Neutrophil (primary cell): Measurements from ENCODE around the gene STAB2.

ENCODE experiments used
- H3K27ac ChIP-seq: fragments of 200-600 bp; sonication (generic); 2 replicates; pipeline ENCODE4 v1.5.1; 2016; ENCODE audit warnings: mild to moderate bottlenecking, moderate library complexity
- H3K27me3 ChIP-seq: fragments of 200-600 bp; sonication (generic); 2 replicates; pipeline ENCODE4 v1.6.0; 2016; ENCODE audit warnings: mild to moderate bottlenecking
- H3K36me3 ChIP-seq: fragments of 200-600 bp; sonication (generic); 2 replicates; pipeline ENCODE4 v1.5.1; 2017
- H3K4me1 ChIP-seq, 2 experiments: fragments of 200-600 bp in 1 of 2; sonication (generic) in 1 of 2; 1 replicate in 1 of 2; 2 replicates in 1 of 2; pipeline versions ENCODE4 v1.5.1 to v1.6.1; 2013 to 2016; ENCODE audit warnings: low read depth in 1 of 2, low read length in 1 of 2, mild to moderate bottlenecking in 1 of 2, moderate library complexity in 1 of 2; ENCODE audit not compliant: control insufficient read depth in 1 of 2, insufficient read depth in 1 of 2
- H3K4me3 ChIP-seq, 2 experiments: fragments of 200-600 bp in 1 of 2; sonication (generic) in 1 of 2; 1 replicate in 1 of 2; 2 replicates in 1 of 2; pipeline ENCODE4 v1.5.1; 2013 to 2016; ENCODE audit warnings: low read depth in 1 of 2, low read length in 1 of 2, mild to moderate bottlenecking in 1 of 2, moderate library complexity in 1 of 2
- H3K9me3 ChIP-seq: fragments of 200-600 bp; sonication (generic); 2 replicates; pipeline ENCODE4 v1.5.1; 2016
- CTCF ChIP-seq: fragments of 200-600 bp; sonication (generic); IDR thresholded peaks from 2 replicates; pipeline ENCODE4 v1.5.1; 2016; ENCODE audit warnings: antibody characterized with exemption

Gene STAB2

DNA sequence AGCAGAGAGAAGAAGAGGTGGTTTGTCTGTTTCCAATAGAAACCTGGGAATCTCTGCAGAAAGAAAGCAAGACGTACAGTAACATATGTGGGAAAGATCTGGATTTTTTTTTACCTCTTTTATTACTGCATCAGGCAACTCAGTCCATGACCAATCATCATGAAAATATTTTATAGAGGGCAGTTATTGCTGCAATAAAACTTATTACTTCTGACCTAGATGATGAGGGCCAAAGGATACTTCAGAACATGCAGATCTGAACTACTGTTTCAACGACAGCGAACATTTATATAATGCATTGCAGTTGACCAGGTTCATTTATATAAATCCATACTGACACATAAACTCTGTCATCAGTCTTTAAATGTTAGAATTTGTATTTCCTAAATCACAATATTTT, 67.7 kb downstream of the STAB2 start:
- Histone ChIP-seq H3K9me3 (no peaks in the 10 kb centered on the region), H3K36me3 (no peaks in the 10 kb centered on the region), H3K4me3 (no peak overlapping the region), H3K27ac (no peak overlapping the region), H3K4me1 (no peaks in the 10 kb centered on the region), H3K27me3 (peaks cover 42% of the 10 kb centered on the region)
- TF ChIP-seq CTCF = no peak

DNA sequence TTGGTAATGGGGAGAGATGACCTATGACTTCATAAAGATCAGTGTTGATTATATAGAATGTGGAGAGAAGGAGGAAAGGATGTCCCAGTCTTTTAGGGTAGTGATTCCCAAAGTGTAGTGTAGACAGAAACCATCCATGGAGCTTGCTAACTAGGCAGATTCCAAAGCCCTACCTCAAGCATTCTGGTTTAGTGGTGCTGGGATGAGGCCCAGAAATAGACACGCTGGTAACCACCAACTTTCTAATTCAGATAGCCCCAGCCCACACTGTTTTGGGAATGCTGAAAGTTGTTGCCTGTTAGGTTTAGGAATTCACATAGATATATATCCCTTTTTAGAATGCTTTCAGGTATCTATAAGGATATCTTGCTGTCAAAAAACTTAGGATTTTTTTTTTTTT, 69.2 kb downstream of the STAB2 start:
- Histone ChIP-seq H3K4me3 (no peak overlapping the region), H3K9me3 (no peaks in the 10 kb centered on the region), H3K27ac (no peak overlapping the region), H3K36me3 (no peaks in the 10 kb centered on the region), H3K27me3 (peaks cover 57% of the 10 kb centered on the region), H3K4me1 (no peaks in the 10 kb centered on the region)
- no peak for TF ChIP-seq CTCF

DNA sequence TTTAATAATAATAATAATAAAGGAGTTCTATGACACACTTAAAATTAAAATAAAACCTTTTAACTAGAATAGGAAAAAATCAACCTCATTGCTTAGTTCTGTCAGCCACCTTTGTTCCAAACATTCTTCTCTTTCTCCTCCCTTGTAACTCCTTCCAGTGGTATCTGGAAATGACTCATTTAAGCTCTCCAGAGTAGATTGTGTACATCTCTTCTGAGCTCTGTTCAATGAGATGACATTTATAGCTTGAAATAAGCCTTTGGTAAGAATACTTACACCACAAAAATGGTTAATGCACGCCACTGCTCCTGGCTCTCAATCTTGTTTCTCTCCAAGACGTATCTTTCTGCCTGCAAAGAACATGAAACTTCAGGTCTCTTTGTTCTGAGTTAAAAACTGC, 70.3 kb downstream of the STAB2 start:
- no peak for TF ChIP-seq CTCF
- Histone ChIP-seq H3K27ac (no peak overlapping the region), H3K4me3 (no peak overlapping the region)

GRCh38 chr12:103664626-103665025, 77.6 kb downstream of the STAB2 start:
- peaks cover 7 to 14% of the 10 kb centered on the region in 2 experiments for H3K4me1 ChIP-seq
- H3K4me3 ChIP-seq = no peak overlapping the region
- peaks cover 62% of the 10 kb centered on the region for H3K27me3 ChIP-seq
- no peaks in the 10 kb centered on the region for H3K36me3 ChIP-seq
- H3K9me3 ChIP-seq = no peaks in the 10 kb centered on the region
- TF ChIP-seq CTCF = no peak
- no peak overlapping the region for H3K27ac ChIP-seq

More for the DNA sequence above, 70.3 kb downstream of the STAB2 start:
- H3K4me1 ChIP-seq = no peaks in the 10 kb centered on the region
- no peaks in the 10 kb centered on the region for H3K36me3 ChIP-seq
- H3K9me3 ChIP-seq = no peaks in the 10 kb centered on the region
- H3K27me3 ChIP-seq = peaks cover 65% of the 10 kb centered on the region

DNA sequence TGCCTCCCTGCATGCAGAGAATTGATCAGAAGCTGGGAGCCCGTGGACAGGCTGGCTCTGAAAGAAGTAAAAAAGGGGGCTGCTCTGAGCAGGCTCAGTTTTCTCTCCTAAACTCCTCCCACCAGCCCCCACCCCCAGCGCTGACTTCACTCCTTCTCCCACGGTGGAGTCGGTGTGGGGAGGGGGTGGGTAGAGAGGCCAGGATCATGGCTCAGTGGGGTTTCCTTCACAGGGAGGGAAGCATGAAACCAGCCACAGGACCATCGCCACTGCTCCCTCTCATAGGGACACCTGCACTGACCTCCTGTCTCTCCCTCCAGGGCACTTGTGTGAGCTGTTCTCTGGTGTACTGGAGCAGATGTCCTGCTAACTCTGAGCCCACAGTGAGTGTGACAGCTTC, 78.9 kb downstream of the STAB2 start:
- no peak for TF ChIP-seq CTCF
- Histone ChIP-seq H3K27ac (no peak overlapping the region), H3K4me1 (peaks cover 18 to 26% of the 10 kb centered on the region in 2 experiments), H3K36me3 (no peaks in the 10 kb centered on the region), H3K9me3 (no peaks in the 10 kb centered on the region), H3K4me3 (no peak overlapping the region), H3K27me3 (peaks cover 48% of the 10 kb centered on the region)

DNA sequence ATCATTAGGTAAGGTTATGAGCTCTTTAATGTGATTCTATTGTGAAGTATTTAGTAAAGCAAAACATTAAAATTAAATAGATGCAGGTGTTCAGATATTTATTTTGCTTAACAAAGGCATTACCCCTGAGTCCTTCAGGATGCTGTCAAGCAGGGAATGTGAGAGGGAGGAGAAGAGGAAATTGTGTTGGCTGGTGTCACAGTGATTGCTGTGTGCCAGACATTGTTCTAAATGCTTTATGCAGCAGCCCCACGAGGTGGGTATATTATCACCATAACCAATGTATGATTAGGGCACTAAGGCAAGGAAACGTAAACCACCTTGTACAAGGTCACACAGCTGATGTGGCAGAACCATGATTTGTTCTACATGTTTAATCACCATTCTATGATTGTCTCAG, 80.1 kb downstream of the STAB2 start:
- Histone ChIP-seq H3K4me3 (no peak overlapping the region), H3K36me3 (no peaks in the 10 kb centered on the region), H3K9me3 (no peaks in the 10 kb centered on the region), H3K27ac (no peak overlapping the region), H3K27me3 (peaks cover 37% of the 10 kb centered on the region), H3K4me1 (peaks cover 18 to 26% of the 10 kb centered on the region in 2 experiments)
- no peak for TF ChIP-seq CTCF
